Activated CD8-positive, alpha-beta T cell treated with anti-CD3 and anti-CD28 coated beads for 36 hours (primary cell): ENCODE data around the gene METTL6. TPM values are rescaled to one million over a fixed set of nuclear protein-coding genes. Genes with fewer than 3 reads are reported as not detected.

Experiments used
- ATAC-seq: fragments of 200-7000 bp; cut with Tn5 transposase; one replicate; pipeline ENCODE4 v1.10.0; 2021; ENCODE audit warnings: mild to moderate bottlenecking, moderate library complexity
- CTCF ChIA-PET: fragments of 350-600 bp; sonication (Branson Sonifier 250); formaldehyde crosslinking; loops from one replicate; lab custom pipeline; 2021; ENCODE audit warnings: antibody characterized with exemption; lab: Charles Lee
- POLR2A ChIA-PET: fragments of 350-600 bp; sonication (Branson Sonifier 250); formaldehyde crosslinking; loops from one replicate; lab custom pipeline; 2021; ENCODE audit warnings: antibody characterized with exemption; lab: Charles Lee
- DNase-seq: peaks from one replicate; pipeline ENCODE4 v3.0.0-alpha.2; 2020
- H3K27ac Mint-ChIP-seq: one replicate; pipeline ENCODE4 v1.8.0; 2021; ENCODE audit warnings: mild to moderate bottlenecking, mixed read lengths
- H3K27me3 Mint-ChIP-seq: one replicate; pipeline ENCODE4 v1.8.0; 2021; ENCODE audit warnings: mixed read lengths
- H3K36me3 Mint-ChIP-seq: one replicate; pipeline ENCODE4 v1.8.0; 2021; ENCODE audit warnings: low read depth, mixed read lengths
- H3K4me1 Mint-ChIP-seq: one replicate; pipeline ENCODE4 v1.8.0; 2021; ENCODE audit warnings: low read depth, mixed read lengths
- H3K4me3 Mint-ChIP-seq: one replicate; pipeline ENCODE4 v1.8.0; 2021; ENCODE audit warnings: mild to moderate bottlenecking, moderate library complexity, mixed read lengths
- H3K9me3 Mint-ChIP-seq: one replicate; pipeline ENCODE4 v1.8.0; 2021; ENCODE audit warnings: mixed read lengths
- CTCF ChIP-seq: fragments of 200-600 bp; IDR thresholded peaks from one replicate; pipeline ENCODE4 v1.8.0; 2022; ENCODE audit warnings: antibody characterized with exemption, mild to moderate bottlenecking
- intact Hi-C: fragments of 100-400 bp; cut with micrococcal nuclease; formaldehyde crosslinking; loops from one replicate; pipeline ENCODE4 v1.10.0; 2022
- total RNA-seq, 2 experiments: library from RNA; stranded (reverse); gene quantifications; one replicate each; pipeline ENCODE4 v1.2.3, GENCODE V29; 2021

METTL6 gene
- total RNA-seq, 2 experiments from 2014 or later: 17.5 to 19.2 TPM

- Mint-ChIP-seq H3K4me3 (no peak overlapping the region), H3K27ac (no peak overlapping the region), H3K27me3 (no peaks in the 10 kb centered on the region), H3K36me3 (peaks cover 18% of the 10 kb centered on the region), H3K4me1 (no peaks in the 10 kb centered on the region), H3K9me3 (no peaks in the 10 kb centered on the region)
- intact Hi-C loops: loop anchor here (10.0 kb wide), 1 partner anchor 294 kb away; no protein-coding TSS in a partner anchor
- ChIA-PET POLR2A (no interaction called here), CTCF (interaction anchor here (3.5 to 8.1 kb wide), 2 partner anchors 141 to 206 kb away, joined by 44 to 125 read pairs; partner anchors contain the start of gene CAPN7)
- no peak for ATAC-seq
- no peak for TF ChIP-seq CTCF
- no peak for DNase-seq
These were observed 18.1 kb downstream of the METTL6 start for GRCh38 chr3:15409239-15409638.

- Mint-ChIP-seq H3K36me3 (peaks cover 3% of the 10 kb centered on the region), H3K4me3 (no peak overlapping the region), H3K27ac (no peak overlapping the region), H3K4me1 (no peaks in the 10 kb centered on the region), H3K27me3 (no peaks in the 10 kb centered on the region), H3K9me3 (no peaks in the 10 kb centered on the region)
- peak; percentile 67 for ATAC-seq
- peak; percentile 63 for TF ChIP-seq CTCF
- peak; percentile 35 for DNase-seq
- POLR2A ChIA-PET: interaction anchor here (0.6 to 1.7 kb wide), 4 partner anchors 21 to 311 kb away, joined by 3 to 5 read pairs (median 4); partner anchors contain the start of gene CAPN7
- CTCF ChIA-PET: interaction anchor here (0.6 to 8.1 kb wide), 70 partner anchors 8 to 303 kb away, joined by 3 to 125 read pairs (median 4); partner anchors contain the start of genes CAPN7, COLQ, EAF1 and METTL6
- intact Hi-C loops: loop anchor here (2.0 to 10.0 kb wide), 2 partner anchors 137 to 291 kb away; no protein-coding TSS in a partner anchor
These were observed 21.8 kb downstream of the METTL6 start for GRCh38 chr3:15405448-15406050.

GRCh38 chr3:15404767-15405166 lies 22.6 kb downstream of the METTL6 start:
- Mint-ChIP-seq H3K27me3 (no peaks in the 10 kb centered on the region), H3K9me3 (no peaks in the 10 kb centered on the region), H3K4me3 (no peak overlapping the region), H3K36me3 (no peaks in the 10 kb centered on the region), H3K4me1 (peaks cover 8% of the 10 kb centered on the region), H3K27ac (no peak overlapping the region)
- intact Hi-C loops: loop anchor here (2.0 to 10.0 kb wide), 2 partner anchors 136 to 290 kb away; no protein-coding TSS in a partner anchor
- no peak for ATAC-seq
- CTCF ChIA-PET: interaction anchor here (0.7 to 8.1 kb wide), 62 partner anchors 9 to 302 kb away, joined by 3 to 125 read pairs (median 4); partner anchors contain the start of genes CAPN7 and COLQ
- no peak for TF ChIP-seq CTCF
- DNase-seq: no peak
- POLR2A ChIA-PET: interaction anchor here (0.6 to 1.7 kb wide), 3 partner anchors 21 to 310 kb away, joined by 3 to 5 read pairs (median 5); no protein-coding TSS in a partner anchor

GRCh38 chr3:15403965-15404364 lies 23.4 kb downstream of the METTL6 start:
- DNase-seq (no peak), ATAC-seq (no peak)
- ChIA-PET CTCF (interaction anchor here (1.2 to 8.1 kb wide), 6 partner anchors 17 to 285 kb away, joined by 4 to 125 read pairs (median 6); partner anchors contain the start of gene CAPN7), POLR2A (no interaction called here)
- Mint-ChIP-seq H3K4me1 (peaks cover 15% of the 10 kb centered on the region), H3K9me3 (no peaks in the 10 kb centered on the region), H3K27me3 (no peaks in the 10 kb centered on the region), H3K36me3 (no peaks in the 10 kb centered on the region), H3K27ac (no peak overlapping the region), H3K4me3 (no peak overlapping the region)
- TF ChIP-seq CTCF: no peak
- intact Hi-C loops: loop anchor here (2.0 to 10.0 kb wide), 2 partner anchors 135 to 289 kb away; no protein-coding TSS in a partner anchor

- ChIA-PET CTCF (interaction anchor here (1.0 to 8.1 kb wide), 3 partner anchors 136 to 296 kb away, joined by 3 to 125 read pairs (median 117); partner anchors contain the start of gene CAPN7), POLR2A (no interaction called here)
- H3K36me3 Mint-ChIP-seq: no peaks in the 10 kb centered on the region
- TF ChIP-seq CTCF: no peak
- no peak overlapping the region for H3K27ac Mint-ChIP-seq
- no peaks in the 10 kb centered on the region for H3K9me3 Mint-ChIP-seq
- no peak for DNase-seq
- H3K4me1 Mint-ChIP-seq: peaks cover 15% of the 10 kb centered on the region
- intact Hi-C loops: loop anchor here (10.0 kb wide), 1 partner anchor 289 kb away; no protein-coding TSS in a partner anchor
- no peaks in the 10 kb centered on the region for H3K27me3 Mint-ChIP-seq
- ATAC-seq: no peak
- no peak overlapping the region for H3K4me3 Mint-ChIP-seq
These were observed 23.8 kb downstream of the METTL6 start for GRCh38 chr3:15403495-15403894.
